Psoas muscle (tissue), 8 donors: Measurements from ENCODE around the gene PRKRA. TPM values are rescaled to one million over a fixed set of nuclear protein-coding genes. Genes with fewer than 3 reads are reported as not detected.

Source experiments
- ATAC-seq, 4 donors: fragments of 200-7000 bp; cut with Tn5 transposase; one replicate each; pipeline ENCODE4 v1.9.1; 2020; ENCODE audit warnings: moderate library complexity in 3 of 4, mild to moderate bottlenecking in 2 of 4
- DNase-seq, 2 donors: peaks; one replicate each; pipeline ENCODE4 v3.0.0-alpha.2; 2020
- H3K27ac ChIP-seq: fragments of 200-600 bp; one replicate; pipeline ENCODE4 v1.8.0; 2022
- H3K27me3 ChIP-seq, 3 donors: fragments of 200-600 bp in 1 of 3; one replicate each; pipeline versions ENCODE4 v1.6.1 to v1.8.0; 2013 to 2022; ENCODE audit warnings: low read length in 2 of 3, mild to moderate bottlenecking in 2 of 3, moderate library complexity in 1 of 3; ENCODE audit not compliant: insufficient read depth in 3 of 3
- H3K36me3 ChIP-seq, 2 donors: fragments of 200-600 bp in 1 of 2; one replicate each; pipeline versions ENCODE4 v1.6.1 to v1.8.0; 2013 to 2022; ENCODE audit warnings: low read depth in 1 of 2, mild to moderate bottlenecking in 1 of 2, moderate library complexity in 1 of 2; ENCODE audit not compliant: insufficient read depth in 1 of 2
- H3K4me1 ChIP-seq: fragments of 200-600 bp; one replicate; pipeline ENCODE4 v1.8.0; 2022
- H3K4me3 ChIP-seq: fragments of 200-600 bp; one replicate; pipeline ENCODE4 v1.8.0; 2022; ENCODE audit warnings: mild to moderate bottlenecking
- H3K9me3 ChIP-seq: fragments of 200-600 bp; one replicate; pipeline ENCODE4 v1.8.0; 2022
- WGBS, 3 donors: extraction: QIAGEN DNeasy Blood & Tissue Kit; methylation state at CpG; one replicate each; pipeline versions ENCODE4 v1.1.6 to v1.1.7; 2013; 5-methylcytosine and 5-hydroxymethylcytosine counted together
- intact Hi-C, 2 donors: fragments of 100-400 bp; cut with DNase I; formaldehyde crosslinking; loops; one replicate each; pipeline versions ENCODE4 v1.11.0 to v1.14.2; 2022
- polyA plus RNA-seq, 3 donors: library from polyadenylated mRNA; stranded (reverse); fragments of 200-250 nt; gene quantifications; one replicate each; pipeline ENCODE4 v1.2.3, GENCODE V29; 2013
- total RNA-seq, 4 donors: library from RNA; stranded (reverse); fragmentation: NEBNext Ultra II Directional in 2 of 4; extraction: Animal tissue kit (Norgen Biotek cat#: 25700) in 2 of 4; gene quantifications; one replicate each; pipeline versions ENCODE4 v1.2.1 to v1.2.4, GENCODE V29; 2021 to 2023
- TF ChIP-seq, protein P1 (sequence below): fragments of 200-600 bp; IDR thresholded peaks from one replicate; pipeline ENCODE4 v1.8.0; 2022; ENCODE audit warnings: antibody characterized with exemption
- donor health status: healthy with polysubstance abuse.
- donor health status: DM: no; HTN: no; CAD: no; lungs with moderate emphysema.
- donor health status: Bipolar disorder and iron deficiency.
- donor health status: healthy.
- donor health status: DM: yes; HTN: yes; CAD: no.
- donor health status: DM: no; HTN: no; CAD: no.
- donor health status: DM: no; HTN: no; CAD: no.
- donor health status: DM: yes; HTN: yes; CAD: no.

Gene PRKRA
- total and polyA plus RNA-seq, 7 donors, result 53.1 to 106 (median 84.1) TPM

DNA sequence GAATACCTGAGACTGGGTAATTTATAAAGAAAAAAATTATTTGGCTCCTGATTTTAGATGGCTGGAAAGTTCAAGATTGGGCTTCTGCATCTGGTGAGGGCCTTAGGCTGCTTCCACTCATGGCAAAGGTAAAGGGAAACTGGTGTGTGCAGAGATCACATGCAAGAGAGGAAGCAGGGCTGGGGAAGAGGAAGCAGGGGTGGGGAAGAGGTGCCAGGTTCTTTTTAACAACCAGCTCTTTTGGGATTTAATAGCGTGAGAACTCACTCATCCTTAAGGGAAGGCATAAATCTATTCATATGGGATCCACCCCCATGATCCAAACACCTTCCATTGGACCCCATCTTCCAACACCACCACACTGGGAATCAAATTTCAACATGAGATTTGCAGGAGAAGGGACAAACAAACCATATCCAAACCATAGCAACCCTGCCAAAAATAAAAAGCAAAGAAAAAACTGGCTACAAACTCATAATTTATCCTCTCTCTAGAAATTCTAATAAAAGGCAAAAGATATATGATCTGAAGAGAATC is 30.4 kb downstream of the PRKRA start:
- H3K36me3 ChIP-seq, result no peaks in the 10 kb centered on the region
- H3K27me3 ChIP-seq, result no peaks in the 10 kb centered on the region
- 5 to 24% (median 11%) methylated on average over 1 of the region's 1 CpG for WGBS, 3 donors
- no peak overlapping the region for H3K4me3 ChIP-seq
- DNase-seq (no peak), ATAC-seq (no peak)
- no peak overlapping the region for H3K27ac ChIP-seq
- H3K4me1 ChIP-seq, result no peaks in the 10 kb centered on the region
- TF ChIP-seq, protein P1, sequence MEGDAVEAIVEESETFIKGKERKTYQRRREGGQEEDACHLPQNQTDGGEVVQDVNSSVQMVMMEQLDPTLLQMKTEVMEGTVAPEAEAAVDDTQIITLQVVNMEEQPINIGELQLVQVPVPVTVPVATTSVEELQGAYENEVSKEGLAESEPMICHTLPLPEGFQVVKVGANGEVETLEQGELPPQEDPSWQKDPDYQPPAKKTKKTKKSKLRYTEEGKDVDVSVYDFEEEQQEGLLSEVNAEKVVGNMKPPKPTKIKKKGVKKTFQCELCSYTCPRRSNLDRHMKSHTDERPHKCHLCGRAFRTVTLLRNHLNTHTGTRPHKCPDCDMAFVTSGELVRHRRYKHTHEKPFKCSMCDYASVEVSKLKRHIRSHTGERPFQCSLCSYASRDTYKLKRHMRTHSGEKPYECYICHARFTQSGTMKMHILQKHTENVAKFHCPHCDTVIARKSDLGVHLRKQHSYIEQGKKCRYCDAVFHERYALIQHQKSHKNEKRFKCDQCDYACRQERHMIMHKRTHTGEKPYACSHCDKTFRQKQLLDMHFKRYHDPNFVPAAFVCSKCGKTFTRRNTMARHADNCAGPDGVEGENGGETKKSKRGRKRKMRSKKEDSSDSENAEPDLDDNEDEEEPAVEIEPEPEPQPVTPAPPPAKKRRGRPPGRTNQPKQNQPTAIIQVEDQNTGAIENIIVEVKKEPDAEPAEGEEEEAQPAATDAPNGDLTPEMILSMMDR, result no peak
- intact Hi-C loops, result no loop called here
- H3K9me3 ChIP-seq, result no peaks in the 10 kb centered on the region

DNA sequence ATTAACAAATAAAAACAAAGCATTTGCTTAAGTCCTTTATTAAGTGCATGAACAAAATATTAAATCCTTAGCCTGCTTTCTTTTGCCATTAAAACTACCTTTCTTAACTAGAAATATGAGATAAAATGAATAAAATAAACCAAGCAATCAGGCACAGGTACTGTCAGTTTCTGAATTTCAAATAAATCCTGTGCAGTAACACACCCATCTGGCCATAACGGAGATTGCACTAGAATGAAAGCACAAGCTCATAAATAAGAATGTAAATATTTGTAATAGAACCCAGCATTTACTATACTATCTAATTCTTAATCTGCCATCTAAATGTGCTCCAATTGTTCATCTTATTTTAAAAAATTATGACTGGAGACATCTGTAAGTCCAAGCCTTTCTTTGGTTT is 31.9 kb downstream of the PRKRA start:
- TF ChIP-seq, protein P1, result no peak
- Histone ChIP-seq H3K4me3 (no peak overlapping the region), H3K9me3 (no peaks in the 10 kb centered on the region), H3K4me1 (peaks cover 8% of the 10 kb centered on the region), H3K27ac (no peak overlapping the region), H3K36me3 (no peaks in the 10 kb centered on the region), H3K27me3 (no peaks in the 10 kb centered on the region)
- 68 to 81% (median 72%) methylated on average over 1 of the region's 1 CpG for WGBS, 3 donors
- intact Hi-C loops, result loop anchor here in 1 of 2 donors (10.0 kb wide), 1 partner anchor 304 kb away; the partner anchor contains the start of gene RBM45
- ATAC-seq (no peak), DNase-seq (no peak)

GRCh38 chr2:178418426-178418825 is 32.5 kb downstream of the PRKRA start:
- peaks cover 8% of the 10 kb centered on the region for H3K4me1 ChIP-seq
- WGBS, 3 donors, result 100% methylated on average over 1 of the region's 1 CpG
- H3K4me3 ChIP-seq, result no peak overlapping the region
- H3K27ac ChIP-seq, result no peak overlapping the region
- no peaks in the 10 kb centered on the region for H3K9me3 ChIP-seq
- intact Hi-C loops, result loop anchor here in 1 of 2 donors (10.0 kb wide), 1 partner anchor 304 kb away; the partner anchor contains the start of gene RBM45
- ATAC-seq, result no peak
- TF ChIP-seq, protein P1, result no peak
- H3K36me3 ChIP-seq, result no peaks in the 10 kb centered on the region
- no peaks in the 10 kb centered on the region for H3K27me3 ChIP-seq
- DNase-seq, result no peak

- ATAC-seq (no peak), DNase-seq (no peak)
- Histone ChIP-seq H3K4me1 (peaks cover 8% of the 10 kb centered on the region), H3K9me3 (no peaks in the 10 kb centered on the region), H3K4me3 (no peak overlapping the region), H3K36me3 (no peaks in the 10 kb centered on the region), H3K27ac (no peak overlapping the region), H3K27me3 (no peaks in the 10 kb centered on the region)
- WGBS, 3 donors, result 91 to 95% (median 94%) methylated on average over 3 of the region's 3 CpGs
- TF ChIP-seq, protein P1, result no peak
- intact Hi-C loops, result loop anchor here (2.0 to 10.0 kb wide), 2 partner anchors 303 to 305 kb away; partner anchors contain the start of gene RBM45 (in 2 of the 2)
Measured at GRCh38 chr2:178417916-178418315, 33.1 kb downstream of the PRKRA start.

DNA sequence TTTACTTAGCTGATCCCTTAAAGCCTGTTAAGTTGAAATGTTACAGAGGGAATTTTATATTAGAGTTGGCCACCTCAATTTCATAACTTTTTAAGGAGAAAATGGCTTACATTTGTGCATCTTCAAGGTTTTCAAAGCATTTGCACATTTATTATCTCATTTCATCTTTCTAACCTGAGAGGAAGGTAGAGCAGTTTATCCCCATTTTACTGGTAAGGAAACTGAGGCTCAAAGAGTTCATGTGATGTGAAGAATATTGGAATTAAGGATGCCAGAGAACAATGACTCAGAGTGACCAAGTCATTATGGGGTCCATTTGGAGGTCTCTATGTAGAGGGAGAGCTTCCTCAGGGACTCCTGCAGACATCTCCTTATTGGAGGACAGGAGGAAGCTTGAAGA is 35.0 kb downstream of the PRKRA start:
- TF ChIP-seq, protein P1, result no peak
- Histone ChIP-seq H3K27me3 (no peaks in the 10 kb centered on the region), H3K36me3 (no peaks in the 10 kb centered on the region), H3K27ac (no peak overlapping the region), H3K9me3 (no peaks in the 10 kb centered on the region), H3K4me1 (peaks cover 8% of the 10 kb centered on the region), H3K4me3 (no peak overlapping the region)
- intact Hi-C loops, result loop anchor here (2.0 to 10.0 kb wide), 2 partner anchors 301 to 303 kb away; partner anchors contain the start of gene RBM45 (in 2 of the 2)
- ATAC-seq (no peak), DNase-seq (no peak)
